ENCODE data around the gene LMX1A. TPM values are rescaled to one million over a fixed set of nuclear protein-coding genes. Genes with fewer than 3 reads are reported as not detected.

LMX1A gene
- total RNA-seq, 1 experiment from 2014 or later, result not detected

DNA sequence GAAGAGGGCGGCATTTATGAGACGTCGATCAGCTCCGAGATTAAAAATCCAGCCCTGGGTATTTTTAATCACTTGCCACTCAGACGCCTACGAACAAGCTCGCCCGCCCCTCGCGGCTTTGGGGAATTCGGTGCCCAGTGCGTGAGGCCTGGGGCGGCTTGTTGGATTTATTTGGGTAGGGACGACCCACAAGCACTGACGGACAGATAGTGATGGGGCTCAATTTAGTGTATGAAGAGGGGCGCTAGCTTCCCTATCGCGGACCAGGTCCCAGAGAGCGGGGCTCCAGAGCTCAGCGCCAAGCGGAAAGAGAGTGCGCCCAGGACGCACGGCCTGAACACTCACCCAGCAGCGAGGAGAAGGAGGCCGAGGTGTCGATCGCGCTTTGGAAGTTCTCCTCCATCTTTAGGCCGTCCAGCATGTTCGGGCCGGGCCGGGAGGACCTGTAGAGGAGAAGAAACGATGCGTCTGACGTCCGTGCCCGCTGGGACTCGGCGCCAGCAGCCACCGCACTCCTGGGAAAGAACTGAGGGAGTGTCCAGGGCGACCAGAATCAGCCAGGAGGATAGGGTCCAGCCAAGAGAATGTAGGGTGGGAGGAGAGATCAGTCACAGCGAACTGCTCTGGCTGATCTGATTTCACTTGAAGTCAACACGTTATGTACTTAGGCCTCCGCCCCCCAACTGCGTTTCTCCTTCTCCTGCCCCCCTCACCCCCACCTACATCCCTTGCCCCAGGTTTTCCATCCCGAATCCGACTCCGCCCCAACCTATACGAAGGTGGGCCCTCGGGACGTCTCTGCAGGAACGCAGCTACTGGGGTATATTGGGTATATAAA is 1.2 kb downstream of the LMX1A start:
- peaks cover 99% of the 10 kb centered on the region for H3K27me3 Mint-ChIP-seq (ENCODE audit: low read depth)
- H3K27ac Mint-ChIP-seq, result no peak overlapping the region
- ATAC-seq (peak; percentile 4), DNase-seq (ENCODE audit: low spot score) (peak; percentile 40)
- peaks cover 55% of the 10 kb centered on the region for H3K4me1 Mint-ChIP-seq
- CTCF ChIA-PET, result interaction anchor here (0.8 to 7.9 kb wide), 7 partner anchors 13 to 226 kb away, joined by 3 to 137 read pairs (median 5); no protein-coding TSS in a partner anchor
- H3K36me3 Mint-ChIP-seq, result no peaks in the 10 kb centered on the region
- TF ChIP-seq TCF7 (CRISPR knock-in tag; IDR thresholded peaks at IDR 0.05; ENCODE audit: low read depth), result no peak
- TF ChIP-seq, protein P1, sequence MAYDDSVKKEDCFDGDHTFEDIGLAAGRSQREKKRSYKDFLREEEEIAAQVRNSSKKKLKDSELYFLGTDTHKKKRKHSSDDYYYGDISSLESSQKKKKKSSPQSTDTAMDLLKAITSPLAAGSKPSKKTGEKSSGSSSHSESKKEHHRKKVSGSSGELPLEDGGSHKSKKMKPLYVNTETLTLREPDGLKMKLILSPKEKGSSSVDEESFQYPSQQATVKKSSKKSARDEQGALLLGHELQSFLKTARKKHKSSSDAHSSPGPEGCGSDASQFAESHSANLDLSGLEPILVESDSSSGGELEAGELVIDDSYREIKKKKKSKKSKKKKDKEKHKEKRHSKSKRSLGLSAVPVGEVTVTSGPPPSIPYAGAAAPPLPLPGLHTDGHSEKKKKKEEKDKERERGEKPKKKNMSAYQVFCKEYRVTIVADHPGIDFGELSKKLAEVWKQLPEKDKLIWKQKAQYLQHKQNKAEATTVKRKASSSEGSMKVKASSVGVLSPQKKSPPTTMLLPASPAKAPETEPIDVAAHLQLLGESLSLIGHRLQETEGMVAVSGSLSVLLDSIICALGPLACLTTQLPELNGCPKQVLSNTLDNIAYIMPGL (CRISPR knock-in tag; IDR thresholded peaks at IDR 0.05), result 0 out of 2 replicates have a peak, but pooled peaks have one; percentile 13
- POLR2A ChIA-PET, result no interaction called here
- H3K9me3 Mint-ChIP-seq, result no peaks in the 10 kb centered on the region
- H3K4me3 Mint-ChIP-seq, result peak overlapping the region; percentile 74

GRCh38 chr1:165354739-165355138 is 1.8 kb downstream of the LMX1A start:
- TF ChIP-seq KAT7 (CRISPR knock-in tag; IDR thresholded peaks at IDR 0.05; ENCODE audit: borderline replicate concordance) (no peak), CTCF (IDR thresholded peaks at IDR 0.05) (no peak), EMX1 (CRISPR knock-in tag; IDR thresholded peaks at IDR 0.05) (no peak)
- TF ChIP-seq, protein P2, sequence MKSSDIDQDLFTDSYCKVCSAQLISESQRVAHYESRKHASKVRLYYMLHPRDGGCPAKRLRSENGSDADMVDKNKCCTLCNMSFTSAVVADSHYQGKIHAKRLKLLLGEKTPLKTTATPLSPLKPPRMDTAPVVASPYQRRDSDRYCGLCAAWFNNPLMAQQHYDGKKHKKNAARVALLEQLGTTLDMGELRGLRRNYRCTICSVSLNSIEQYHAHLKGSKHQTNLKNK (CRISPR knock-in tag; IDR thresholded peaks at IDR 0.05), result no peak
- ATAC-seq (no peak), DNase-seq (ENCODE audit: low spot score) (no peak)
- H3K27ac Mint-ChIP-seq, result no peak overlapping the region
- H3K4me3 Mint-ChIP-seq, result peak overlapping the region; percentile 74
- CTCF ChIA-PET, result interaction anchor here (0.8 to 7.9 kb wide), 5 partner anchors 14 to 225 kb away, joined by 3 to 137 read pairs (median 5); no protein-coding TSS in a partner anchor
- POLR2A ChIA-PET, result no interaction called here
- H3K4me1 Mint-ChIP-seq, result peaks cover 61% of the 10 kb centered on the region
- no peaks in the 10 kb centered on the region for H3K36me3 Mint-ChIP-seq
- H3K27me3 Mint-ChIP-seq (ENCODE audit: low read depth), result peaks cover 99% of the 10 kb centered on the region
- no peaks in the 10 kb centered on the region for H3K9me3 Mint-ChIP-seq

DNA sequence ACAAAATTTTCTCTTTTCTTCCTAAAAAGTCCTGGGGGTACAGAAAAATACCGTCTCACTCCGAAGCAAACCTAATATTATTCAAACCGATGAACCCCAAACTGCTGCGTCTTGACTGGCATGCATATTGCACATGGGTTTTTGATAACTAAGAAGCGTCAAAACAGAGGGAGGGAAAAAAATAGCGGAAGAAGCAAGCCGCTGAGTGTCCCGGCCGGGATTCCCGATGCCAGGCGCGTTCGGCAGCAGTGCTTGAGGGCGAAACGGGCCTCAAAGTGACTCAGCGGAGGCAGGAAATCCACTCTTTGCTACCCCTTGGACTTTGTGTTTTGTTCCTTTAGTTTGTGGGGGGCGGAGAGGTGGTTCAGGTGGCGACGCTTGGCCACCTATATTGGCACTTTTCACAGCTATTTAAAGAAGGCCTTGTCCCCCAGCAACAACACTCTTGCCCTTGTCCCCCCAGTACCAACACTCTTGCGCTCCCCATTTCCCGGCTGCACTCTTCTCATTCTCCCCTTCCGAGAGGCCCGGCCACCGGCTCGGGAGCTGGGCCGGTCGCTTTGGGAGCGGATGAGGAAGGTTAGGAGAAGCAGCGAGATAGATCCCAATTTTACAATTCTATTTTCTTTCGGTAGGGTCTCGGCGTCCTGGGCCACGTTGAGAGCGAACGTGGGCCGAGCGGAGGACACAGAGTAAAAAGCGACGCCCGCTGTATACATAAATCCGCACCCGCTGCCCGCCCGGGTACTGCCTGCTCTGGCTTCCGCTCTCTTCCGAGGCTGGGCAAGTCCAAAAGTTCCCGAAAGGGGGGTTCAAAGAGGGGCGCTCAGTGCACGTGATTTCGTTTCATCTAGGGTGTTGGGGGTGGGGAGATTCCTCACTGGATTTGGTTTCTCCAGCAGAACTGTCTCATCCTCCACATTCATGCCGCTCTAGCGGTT is 2.5 kb downstream of the LMX1A start:
- H3K27me3 Mint-ChIP-seq (ENCODE audit: low read depth), result peaks cover 99% of the 10 kb centered on the region
- peak; percentile 46 for DNase-seq (ENCODE audit: low spot score)
- CTCF ChIA-PET, result interaction anchor here (0.9 to 7.9 kb wide), 3 partner anchors 14 to 96 kb away, joined by 3 to 137 read pairs (median 5); no protein-coding TSS in a partner anchor
- 0 out of 2 replicates have a peak, but pooled peaks have one; percentile 0 for ATAC-seq
- peaks cover 68% of the 10 kb centered on the region for H3K4me1 Mint-ChIP-seq
- no peak for TF ChIP-seq RELA (CRISPR knock-in tag; IDR thresholded peaks at IDR 0.05; ENCODE audit: borderline replicate concordance)
- peak; percentile 24; the same call in 1 of the 2 replicates for TF ChIP-seq USF2 (CRISPR knock-in tag; IDR thresholded peaks at IDR 0.05)
- TF ChIP-seq, protein P3, sequence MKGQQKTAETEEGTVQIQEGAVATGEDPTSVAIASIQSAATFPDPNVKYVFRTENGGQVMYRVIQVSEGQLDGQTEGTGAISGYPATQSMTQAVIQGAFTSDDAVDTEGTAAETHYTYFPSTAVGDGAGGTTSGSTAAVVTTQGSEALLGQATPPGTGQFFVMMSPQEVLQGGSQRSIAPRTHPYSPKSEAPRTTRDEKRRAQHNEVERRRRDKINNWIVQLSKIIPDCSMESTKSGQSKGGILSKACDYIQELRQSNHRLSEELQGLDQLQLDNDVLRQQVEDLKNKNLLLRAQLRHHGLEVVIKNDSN (CRISPR knock-in tag; IDR thresholded peaks at IDR 0.05), result 0 out of 2 replicates have a peak, but pooled peaks have one; percentile 40
- no peaks in the 10 kb centered on the region for H3K9me3 Mint-ChIP-seq
- no peak overlapping the region for H3K27ac Mint-ChIP-seq
- no peaks in the 10 kb centered on the region for H3K36me3 Mint-ChIP-seq
- H3K4me3 Mint-ChIP-seq, result peak overlapping the region; percentile 69
- POLR2A ChIA-PET, result no interaction called here

All from WTC11 (cell line).